ENCODE results near the gene ABCB8.
"Not testable (repeated sequence)": the region's sequence is repeated elsewhere in the genome, so short reads cannot be mapped to it uniquely, and the experiment has no call there.

The ABCB8 gene

DNA sequence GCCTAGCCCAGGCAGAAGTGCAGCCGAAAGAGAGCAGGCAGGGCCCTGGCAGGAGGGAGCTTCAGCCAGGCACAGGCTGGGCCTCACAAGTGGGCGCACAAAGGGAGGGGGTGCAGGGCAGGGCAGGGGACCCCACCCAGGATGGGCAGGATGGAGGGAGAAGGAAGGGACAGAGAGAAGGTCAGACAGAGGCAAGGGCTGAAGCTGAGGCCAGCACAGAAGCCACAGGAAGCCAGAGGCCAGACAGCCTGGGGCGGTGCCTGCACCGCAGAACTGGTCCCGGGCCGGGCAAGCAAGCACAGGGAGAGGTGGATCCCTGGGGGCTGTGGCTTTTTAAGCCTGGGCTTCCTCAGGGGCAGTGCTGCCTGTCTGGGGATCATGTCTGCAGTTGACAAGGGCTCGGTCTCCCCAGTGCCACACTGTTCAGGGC, 20.8 kb upstream of the ABCB8 start:
- H3K27ac ChIP-seq, result 0 out of 2 replicates have a peak overlapping the region, but pooled peaks have one; percentile 19
- TF ChIP-seq, protein P1, sequence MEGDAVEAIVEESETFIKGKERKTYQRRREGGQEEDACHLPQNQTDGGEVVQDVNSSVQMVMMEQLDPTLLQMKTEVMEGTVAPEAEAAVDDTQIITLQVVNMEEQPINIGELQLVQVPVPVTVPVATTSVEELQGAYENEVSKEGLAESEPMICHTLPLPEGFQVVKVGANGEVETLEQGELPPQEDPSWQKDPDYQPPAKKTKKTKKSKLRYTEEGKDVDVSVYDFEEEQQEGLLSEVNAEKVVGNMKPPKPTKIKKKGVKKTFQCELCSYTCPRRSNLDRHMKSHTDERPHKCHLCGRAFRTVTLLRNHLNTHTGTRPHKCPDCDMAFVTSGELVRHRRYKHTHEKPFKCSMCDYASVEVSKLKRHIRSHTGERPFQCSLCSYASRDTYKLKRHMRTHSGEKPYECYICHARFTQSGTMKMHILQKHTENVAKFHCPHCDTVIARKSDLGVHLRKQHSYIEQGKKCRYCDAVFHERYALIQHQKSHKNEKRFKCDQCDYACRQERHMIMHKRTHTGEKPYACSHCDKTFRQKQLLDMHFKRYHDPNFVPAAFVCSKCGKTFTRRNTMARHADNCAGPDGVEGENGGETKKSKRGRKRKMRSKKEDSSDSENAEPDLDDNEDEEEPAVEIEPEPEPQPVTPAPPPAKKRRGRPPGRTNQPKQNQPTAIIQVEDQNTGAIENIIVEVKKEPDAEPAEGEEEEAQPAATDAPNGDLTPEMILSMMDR (conservative IDR thresholded peaks at IDR 0.05), result no peak

DNA sequence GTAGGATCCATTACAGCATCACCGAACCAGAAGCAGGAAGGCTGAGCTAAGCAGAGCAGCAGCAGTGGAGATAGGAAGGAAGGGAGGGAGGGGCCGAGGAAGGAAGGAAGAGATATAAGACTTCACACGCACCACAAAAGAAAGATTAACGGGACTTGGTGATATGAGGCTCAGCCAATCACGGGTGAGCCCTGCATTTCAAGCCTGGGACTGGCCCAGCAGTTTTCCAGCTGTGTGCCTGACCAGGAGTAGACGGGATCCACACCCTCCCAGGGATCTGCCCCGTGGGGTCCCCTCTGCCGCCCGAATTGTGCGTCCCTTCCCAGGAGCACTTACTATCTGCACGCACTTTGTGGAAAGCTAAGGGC, 20.1 kb upstream of the ABCB8 start:
- TF ChIP-seq, protein P1 (conservative IDR thresholded peaks at IDR 0.05), result no peak
- 0 out of 2 replicates have a peak overlapping the region, but pooled peaks have one; percentile 19 for H3K27ac ChIP-seq

DNA sequence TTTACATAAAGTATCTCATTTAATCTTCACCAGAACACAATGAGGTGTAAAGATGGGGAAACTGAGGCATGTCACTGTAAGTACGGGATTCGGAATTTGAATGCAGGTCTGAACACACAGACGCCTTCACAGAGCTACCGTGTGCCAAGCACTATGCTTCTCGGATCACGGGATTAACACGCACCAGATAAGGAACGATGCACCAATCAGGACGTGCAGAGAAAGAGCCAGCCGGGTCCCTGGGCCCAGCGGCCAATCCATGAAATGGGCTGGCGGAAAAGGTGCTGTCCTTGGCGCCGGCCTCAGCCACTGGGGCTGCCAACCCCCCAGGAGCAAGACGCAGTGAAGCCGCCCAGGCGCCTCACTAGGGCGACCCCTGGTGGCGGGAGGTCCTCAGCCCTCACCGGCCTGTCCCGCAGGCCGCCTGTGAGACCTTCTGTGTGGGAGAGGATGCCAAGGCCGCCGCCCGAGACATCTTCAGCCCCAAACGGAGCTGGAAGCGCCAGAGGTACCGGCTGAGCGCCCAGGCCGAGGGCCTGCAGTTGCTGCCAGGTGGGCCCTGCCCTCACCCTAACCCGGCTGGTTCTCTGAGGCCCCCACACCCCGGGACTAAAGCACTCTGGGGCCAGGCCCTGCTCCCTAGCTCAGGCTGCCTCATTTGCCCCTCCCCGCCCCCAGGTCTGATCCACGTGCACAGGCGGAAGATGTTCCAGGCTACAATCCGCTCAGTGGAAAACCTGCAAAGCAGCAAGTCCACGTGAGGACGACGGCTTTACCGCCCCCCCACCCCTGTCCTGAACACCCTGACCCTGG, 19.5 kb upstream of the ABCB8 start:
- no peak overlapping the region for H3K27ac ChIP-seq
- TF ChIP-seq, protein P1 (conservative IDR thresholded peaks at IDR 0.05), result peak; percentile 46

DNA sequence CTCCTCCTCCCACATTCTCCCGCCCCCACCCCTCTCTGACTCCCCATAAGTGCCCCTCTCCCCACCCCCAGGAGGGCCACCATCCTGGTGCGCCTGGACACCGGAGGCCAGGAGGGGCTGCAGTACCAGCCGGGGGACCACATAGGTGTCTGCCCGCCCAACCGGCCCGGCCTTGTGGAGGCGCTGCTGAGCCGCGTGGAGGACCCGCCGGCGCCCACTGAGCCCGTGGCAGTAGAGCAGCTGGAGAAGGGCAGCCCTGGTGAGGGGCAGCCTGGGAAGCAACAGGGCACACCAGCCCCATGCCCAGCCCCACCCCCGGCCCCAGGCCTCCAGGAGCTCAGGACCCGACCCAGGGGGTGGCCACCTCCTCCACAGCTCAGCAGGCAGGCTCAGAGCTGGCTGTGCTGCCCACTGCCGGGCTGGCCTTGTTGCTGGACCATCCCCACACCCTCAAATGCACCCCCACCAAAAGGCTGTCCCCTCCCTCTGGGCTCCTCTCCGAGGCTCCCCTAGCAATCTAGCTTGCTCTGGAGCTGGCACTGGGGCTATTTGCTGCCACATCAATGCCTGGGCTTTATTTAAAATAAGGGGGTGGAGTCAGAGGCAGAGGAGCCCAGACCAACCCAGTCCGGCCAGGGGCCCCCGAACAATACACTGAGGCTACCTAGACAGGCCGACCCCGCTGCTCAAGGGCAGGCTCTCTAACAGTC, 18.8 kb upstream of the ABCB8 start:
- H3K27ac ChIP-seq, result no peak overlapping the region
- TF ChIP-seq, protein P1 (conservative IDR thresholded peaks at IDR 0.05), result no peak

DNA sequence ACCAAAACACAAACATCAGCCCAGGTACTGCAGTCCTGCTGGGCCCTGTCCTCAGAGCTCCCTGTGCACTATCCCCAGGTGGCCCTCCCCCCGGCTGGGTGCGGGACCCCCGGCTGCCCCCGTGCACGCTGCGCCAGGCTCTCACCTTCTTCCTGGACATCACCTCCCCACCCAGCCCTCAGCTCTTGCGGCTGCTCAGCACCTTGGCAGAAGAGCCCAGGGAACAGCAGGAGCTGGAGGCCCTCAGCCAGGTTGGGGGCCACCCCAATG, 18.3 kb upstream of the ABCB8 start:
- H3K27ac ChIP-seq, result no peak overlapping the region
- TF ChIP-seq, protein P1 (conservative IDR thresholded peaks at IDR 0.05), result no peak

DNA sequence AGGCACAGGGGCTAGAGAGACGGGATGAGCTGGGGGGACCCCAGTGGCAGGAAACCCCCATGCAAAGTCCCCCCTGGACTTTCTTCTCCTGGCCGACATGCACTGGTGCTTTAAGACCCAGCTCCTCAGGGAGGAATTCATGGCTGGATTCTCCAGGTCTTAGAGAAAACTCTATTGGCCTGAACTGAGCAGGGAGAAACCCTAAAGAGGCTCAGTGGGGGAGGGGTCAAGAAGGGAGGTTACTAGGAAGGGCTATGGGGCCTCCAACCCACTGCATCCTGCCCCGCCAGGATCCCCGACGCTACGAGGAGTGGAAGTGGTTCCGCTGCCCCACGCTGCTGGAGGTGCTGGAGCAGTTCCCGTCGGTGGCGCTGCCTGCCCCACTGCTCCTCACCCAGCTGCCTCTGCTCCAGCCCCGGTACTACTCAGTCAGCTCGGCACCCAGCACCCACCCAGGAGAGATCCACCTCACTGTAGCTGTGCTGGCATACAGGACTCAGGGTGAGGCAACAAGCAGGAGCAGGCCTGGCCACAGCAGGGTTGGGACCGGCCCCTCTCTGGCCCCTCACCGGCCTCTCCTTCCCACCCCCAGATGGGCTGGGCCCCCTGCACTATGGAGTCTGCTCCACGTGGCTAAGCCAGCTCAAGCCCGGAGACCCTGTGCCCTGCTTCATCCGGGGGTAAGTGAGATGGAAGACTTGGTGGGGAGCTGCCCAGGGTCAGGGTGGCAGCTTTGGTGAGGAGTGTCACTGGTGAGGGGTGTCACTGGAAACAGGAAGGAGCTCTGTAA, 17.7 kb upstream of the ABCB8 start:
- H3K27ac ChIP-seq, result no peak overlapping the region
- TF ChIP-seq, protein P1 (conservative IDR thresholded peaks at IDR 0.05), result no peak

DNA sequence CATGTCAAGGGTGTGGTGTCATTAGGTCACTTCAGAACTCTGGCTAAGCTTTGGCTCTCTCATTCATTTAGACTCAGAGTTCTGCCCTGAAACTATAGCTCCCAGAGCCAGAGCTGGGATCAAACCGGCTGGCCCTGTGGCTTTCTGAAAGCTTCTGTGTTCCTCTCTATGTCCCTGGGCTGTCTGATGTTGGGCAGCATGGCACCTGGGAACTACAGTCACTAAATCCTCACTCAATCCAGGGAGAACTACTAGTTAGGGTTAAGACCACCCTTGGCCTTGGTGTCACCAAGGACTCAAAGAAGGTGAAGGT, 17.2 kb upstream of the ABCB8 start:
- H3K27ac ChIP-seq, result no peak overlapping the region
- TF ChIP-seq, protein P1 (conservative IDR thresholded peaks at IDR 0.05), result no peak

DNA sequence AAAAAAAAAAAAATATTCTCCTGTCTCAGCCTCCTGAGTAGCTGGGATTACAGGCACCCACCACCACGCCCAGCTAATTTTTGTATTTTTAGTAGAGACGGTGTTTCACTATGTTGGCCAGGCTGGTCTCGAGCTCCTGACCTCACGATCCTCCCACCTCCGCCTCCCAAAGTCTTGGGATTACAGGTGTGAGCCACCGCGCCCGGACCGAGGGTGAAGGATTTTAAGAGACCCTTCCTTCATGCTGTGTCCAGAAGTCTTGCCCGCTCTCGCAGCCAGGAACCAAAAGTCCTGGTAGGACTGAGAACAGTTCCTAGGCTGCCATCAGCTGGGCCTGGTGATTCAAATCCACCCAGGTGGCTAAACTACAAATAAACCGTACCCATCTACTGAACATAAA, 16.6 kb upstream of the ABCB8 start:
- not testable (repeated sequence) for H3K27ac ChIP-seq

Measured in VCaP (cell line).